ENCODE measurements around the gene PPP2R1B.

- TF ChIP-seq CTCF (IDR thresholded peaks at IDR 0.05) (no peak), POLR2A (IDR thresholded peaks at IDR 0.05) (no peak), POLR2AphosphoS5 (IDR thresholded peaks at IDR 0.05) (no peak), EP300 (IDR thresholded peaks at IDR 0.05) (no peak)
Measured at GRCh38 chr11:111724615-111725129, 41.5 kb downstream of the PPP2R1B start.

Data from stomach (tissue), 4 donors.